Fibroblast of villous mesenchyme (primary cell): Measurements from ENCODE around the gene PERCC1. TPM values are rescaled to one million over a fixed set of nuclear protein-coding genes. Genes with fewer than 3 reads are reported as not detected.

Source experiments
- DNase-seq: peaks from one replicate; pipeline ENCODE4 v3.0.0-alpha.2; 2010; ENCODE audit warnings: low read depth
- H3K4me3 ChIP-seq: 2 replicates; pipeline ENCODE4 v1.5.1; 2011; ENCODE audit warnings: low read depth, mild to moderate bottlenecking, low read length
- CTCF ChIP-seq: IDR thresholded peaks from 2 replicates; pipeline ENCODE4 v1.5.1; 2012; ENCODE audit warnings: low read depth, mild to moderate bottlenecking, low read length; ENCODE audit not compliant: insufficient read depth
- total RNA-seq: library from RNA; depleted of rRNA; stranded (reverse); fragments of >200 nt; gene quantifications from 2 replicates; pipeline ENCODE4 v1.2.3, GENCODE V29; 2012

Gene PERCC1
- total RNA-seq, 1 donor = not detected

- no peak for DNase-seq
- no peak for TF ChIP-seq CTCF
- H3K4me3 ChIP-seq = no peak overlapping the region
These were observed 19.3 kb downstream of the PERCC1 start for GRCh38 chr16:1450218-1450617.

GRCh38 chr16:1450841-1451240 is 20.0 kb downstream of the PERCC1 start:
- H3K4me3 ChIP-seq = no peak overlapping the region
- no peak for TF ChIP-seq CTCF
- DNase-seq = no peak

GRCh38 chr16:1451702-1452392 is 21.0 kb downstream of the PERCC1 start:
- DNase-seq = no peak
- TF ChIP-seq CTCF = no peak

GRCh38 chr16:1452530-1452929 is 21.7 kb downstream of the PERCC1 start:
- no peak for DNase-seq
- no peak overlapping the region for H3K4me3 ChIP-seq
- no peak for TF ChIP-seq CTCF

More at GRCh38 chr16:1451702-1452392, 21.0 kb downstream of the PERCC1 start:
- H3K4me3 ChIP-seq = no peak overlapping the region

- TF ChIP-seq CTCF = no peak
- H3K4me3 ChIP-seq = no peak overlapping the region
- DNase-seq = no peak
These were observed 22.4 kb downstream of the PERCC1 start for GRCh38 chr16:1453316-1453715.

GRCh38 chr16:1454561-1454960 is 23.7 kb downstream of the PERCC1 start:
- DNase-seq = no peak
- no peak overlapping the region for H3K4me3 ChIP-seq
- TF ChIP-seq CTCF = no peak
